MM.1S (cell line): ENCODE results near the gene AGTR2.

ENCODE experiments used
- CTCF ChIP-seq: fragments of 300-600 bp; sonication (generic); IDR thresholded peaks from 2 replicates; pipeline ENCODE4 v1.5.1; 2016; ENCODE audit warnings: antibody characterized with exemption, low read length, mixed read lengths
- EZH2 ChIP-seq: fragments of 300-600 bp; sonication (generic); optimal IDR thresholded peaks from 2 replicates; pipeline ENCODE3; 2017; ENCODE audit warnings: low read depth, mild to moderate bottlenecking, antibody characterized with exemption, low read length, mixed read lengths
- EZH2phosphoT487 ChIP-seq: fragments of 300-600 bp; sonication (generic); IDR thresholded peaks from 2 replicates; pipeline ENCODE4 v1.6.1; 2018; ENCODE audit warnings: antibody characterized with exemption, low read length

- TF ChIP-seq CTCF (peak; percentile 68), EZH2 (no peak), EZH2phosphoT487 (no peak)
Observed at GRCh38 chrX:116204932-116205331, 34.4 kb downstream of the AGTR2 start.
